ENCODE data around the gene TCAF1.

Gene TCAF1

DNA sequence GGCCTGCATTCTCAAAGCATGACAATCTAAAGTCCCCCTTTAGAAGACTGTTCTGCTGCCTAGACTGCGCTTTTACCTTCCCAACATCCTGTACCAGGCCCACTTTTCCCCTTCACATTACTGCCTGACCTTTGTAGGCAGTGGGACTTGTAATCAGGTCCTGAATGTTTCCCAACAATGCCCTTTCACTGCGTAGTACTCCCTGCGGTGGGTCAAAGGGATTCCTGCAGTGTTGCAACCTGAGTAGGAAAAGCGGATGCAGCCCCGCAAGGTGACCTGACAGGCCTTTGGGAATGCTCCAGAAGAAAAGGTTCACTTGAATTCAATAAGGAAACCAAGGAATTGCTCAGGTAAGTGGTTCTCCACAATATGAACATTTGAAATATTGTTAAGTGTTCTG, 4.9 kb upstream of the TCAF1 start:
- no peak overlapping the region for H3K4me3 Mint-ChIP-seq
- DNase-seq: no peak
- H3K9me3 Mint-ChIP-seq: peaks cover 3% of the 10 kb centered on the region
- peaks cover 37% of the 10 kb centered on the region for H3K4me1 Mint-ChIP-seq
- TF ChIP-seq, protein P1, sequence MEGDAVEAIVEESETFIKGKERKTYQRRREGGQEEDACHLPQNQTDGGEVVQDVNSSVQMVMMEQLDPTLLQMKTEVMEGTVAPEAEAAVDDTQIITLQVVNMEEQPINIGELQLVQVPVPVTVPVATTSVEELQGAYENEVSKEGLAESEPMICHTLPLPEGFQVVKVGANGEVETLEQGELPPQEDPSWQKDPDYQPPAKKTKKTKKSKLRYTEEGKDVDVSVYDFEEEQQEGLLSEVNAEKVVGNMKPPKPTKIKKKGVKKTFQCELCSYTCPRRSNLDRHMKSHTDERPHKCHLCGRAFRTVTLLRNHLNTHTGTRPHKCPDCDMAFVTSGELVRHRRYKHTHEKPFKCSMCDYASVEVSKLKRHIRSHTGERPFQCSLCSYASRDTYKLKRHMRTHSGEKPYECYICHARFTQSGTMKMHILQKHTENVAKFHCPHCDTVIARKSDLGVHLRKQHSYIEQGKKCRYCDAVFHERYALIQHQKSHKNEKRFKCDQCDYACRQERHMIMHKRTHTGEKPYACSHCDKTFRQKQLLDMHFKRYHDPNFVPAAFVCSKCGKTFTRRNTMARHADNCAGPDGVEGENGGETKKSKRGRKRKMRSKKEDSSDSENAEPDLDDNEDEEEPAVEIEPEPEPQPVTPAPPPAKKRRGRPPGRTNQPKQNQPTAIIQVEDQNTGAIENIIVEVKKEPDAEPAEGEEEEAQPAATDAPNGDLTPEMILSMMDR (IDR thresholded peaks at IDR 0.05): no peak
- H3K27ac Mint-ChIP-seq: no peak overlapping the region
- no peaks in the 10 kb centered on the region for H3K36me3 Mint-ChIP-seq (ENCODE audit: low read depth)
- peaks cover 10% of the 10 kb centered on the region for H3K27me3 Mint-ChIP-seq (ENCODE audit: low read depth, poor library complexity)

DNA sequence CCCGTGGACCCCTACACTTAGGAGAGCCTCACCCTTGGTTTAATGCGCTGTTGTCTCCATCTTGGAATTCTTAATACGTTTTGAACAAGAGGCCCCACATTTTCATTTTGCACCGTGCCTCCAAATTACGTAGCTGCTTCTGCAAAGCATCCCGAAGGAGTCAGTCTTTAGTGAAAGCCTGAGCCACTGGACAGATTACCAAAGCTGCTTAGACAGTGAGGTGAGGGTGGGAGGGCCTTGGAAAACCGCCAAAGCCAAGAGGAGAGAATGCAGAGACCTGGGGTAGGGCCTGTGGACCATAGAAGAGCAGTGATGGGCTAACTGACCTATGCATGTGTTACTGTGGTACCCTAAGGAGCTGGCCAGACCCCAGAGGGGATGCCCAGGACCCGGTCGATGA, 4.2 kb upstream of the TCAF1 start:
- Mint-ChIP-seq H3K9me3 (peaks cover 3% of the 10 kb centered on the region), H3K4me3 (no peak overlapping the region), H3K27me3 (ENCODE audit: low read depth, poor library complexity) (peaks cover 10% of the 10 kb centered on the region), H3K36me3 (ENCODE audit: low read depth) (no peaks in the 10 kb centered on the region), H3K27ac (no peak overlapping the region), H3K4me1 (peaks cover 40% of the 10 kb centered on the region)
- TF ChIP-seq, protein P1 (IDR thresholded peaks at IDR 0.05): no peak
- no peak for DNase-seq

DNA sequence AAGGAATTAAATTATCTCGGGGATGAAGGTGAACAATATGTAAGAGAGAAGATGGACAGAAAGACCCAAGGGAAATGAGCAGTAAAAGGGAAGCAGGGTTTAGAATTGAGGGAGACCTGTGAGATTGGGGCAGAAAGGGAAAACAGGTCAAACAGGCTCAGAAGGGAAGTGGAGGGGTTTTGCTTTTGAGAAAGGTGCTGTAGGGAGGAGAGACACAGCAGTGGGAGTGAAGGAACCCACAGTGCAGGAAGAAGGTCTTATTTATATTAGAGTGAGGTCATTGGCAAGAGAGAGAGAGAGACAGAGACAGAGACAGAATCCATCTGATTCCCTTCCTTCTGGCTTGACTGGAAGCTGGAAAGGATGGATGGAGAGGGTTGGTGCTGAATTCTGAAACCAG, 3.5 kb upstream of the TCAF1 start:
- peaks cover 3% of the 10 kb centered on the region for H3K9me3 Mint-ChIP-seq

DNA sequence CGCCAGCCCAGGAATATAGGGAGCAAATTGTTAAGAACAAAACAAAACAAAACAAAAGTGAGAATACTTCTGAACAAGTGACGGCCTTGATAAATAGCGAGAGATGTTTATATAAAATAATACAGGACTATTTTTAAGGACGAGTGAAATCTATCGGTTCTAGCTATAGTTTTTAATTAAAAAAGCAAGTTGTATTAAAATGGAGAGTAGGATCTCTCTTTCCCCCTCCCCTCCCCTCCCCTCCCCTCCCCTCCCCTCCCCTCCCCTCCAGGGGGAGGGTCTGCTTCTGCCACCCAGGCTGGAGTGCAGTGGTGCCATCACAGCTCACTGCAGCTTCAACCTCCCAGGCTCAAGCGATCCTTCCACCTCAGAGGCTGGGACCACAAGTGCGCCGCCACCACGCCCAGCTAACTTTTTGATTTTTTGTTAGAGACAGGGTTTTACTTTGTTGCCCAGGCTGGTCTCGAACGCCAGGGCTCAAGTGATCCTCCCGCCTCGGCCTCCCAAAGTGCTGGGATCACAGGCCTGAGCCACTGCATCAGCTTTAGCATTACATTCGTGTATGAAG, 440 bp upstream of the TCAF1 start:
- H3K9me3 Mint-ChIP-seq: peaks cover 10% of the 10 kb centered on the region
- peaks cover 22% of the 10 kb centered on the region for H3K36me3 Mint-ChIP-seq (ENCODE audit: low read depth)
- peaks cover 51% of the 10 kb centered on the region for H3K4me1 Mint-ChIP-seq

More for the DNA sequence above, 3.5 kb upstream of the TCAF1 start:
- Mint-ChIP-seq H3K27me3 (ENCODE audit: low read depth, poor library complexity) (peaks cover 10% of the 10 kb centered on the region), H3K27ac (peak overlapping the region; percentile 82), H3K36me3 (ENCODE audit: low read depth) (no peaks in the 10 kb centered on the region), H3K4me3 (peak overlapping the region; percentile 3), H3K4me1 (peaks cover 46% of the 10 kb centered on the region)
- TF ChIP-seq, protein P1 (IDR thresholded peaks at IDR 0.05): no peak
- no peak for DNase-seq

DNA sequence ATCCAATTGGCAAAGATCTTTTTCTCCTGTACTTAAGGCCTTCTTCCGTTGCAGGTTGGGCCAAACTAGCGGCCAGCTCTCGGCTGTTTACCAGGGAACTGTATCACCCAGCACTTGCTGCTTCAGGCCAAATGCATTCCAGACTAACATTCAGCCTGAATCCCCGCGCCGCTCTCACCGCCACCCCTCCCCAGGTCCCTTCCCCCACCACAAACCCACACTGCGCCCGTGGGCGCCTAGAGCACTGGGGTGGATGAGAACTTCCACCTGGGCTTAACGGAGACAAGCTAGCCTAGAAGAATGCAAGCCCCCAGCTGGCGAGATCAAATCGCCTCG, 676 bp downstream of the TCAF1 start:
- Mint-ChIP-seq H3K4me3 (peak overlapping the region; percentile 99), H3K4me1 (peaks cover 51% of the 10 kb centered on the region), H3K9me3 (peaks cover 10% of the 10 kb centered on the region), H3K27me3 (ENCODE audit: low read depth, poor library complexity) (peaks cover 5% of the 10 kb centered on the region), H3K36me3 (ENCODE audit: low read depth) (peaks cover 24% of the 10 kb centered on the region), H3K27ac (peak overlapping the region; percentile 97)
- TF ChIP-seq, protein P1 (IDR thresholded peaks at IDR 0.05): no peak
- DNase-seq: peak; percentile 44

More for the DNA sequence above, 440 bp upstream of the TCAF1 start:
- peak overlapping the region; percentile 90 for H3K27ac Mint-ChIP-seq
- DNase-seq: no peak
- peaks cover 10% of the 10 kb centered on the region for H3K27me3 Mint-ChIP-seq (ENCODE audit: low read depth, poor library complexity)
- H3K4me3 Mint-ChIP-seq: peak overlapping the region; percentile 99
- TF ChIP-seq, protein P1 (IDR thresholded peaks at IDR 0.05): no peak

DNA sequence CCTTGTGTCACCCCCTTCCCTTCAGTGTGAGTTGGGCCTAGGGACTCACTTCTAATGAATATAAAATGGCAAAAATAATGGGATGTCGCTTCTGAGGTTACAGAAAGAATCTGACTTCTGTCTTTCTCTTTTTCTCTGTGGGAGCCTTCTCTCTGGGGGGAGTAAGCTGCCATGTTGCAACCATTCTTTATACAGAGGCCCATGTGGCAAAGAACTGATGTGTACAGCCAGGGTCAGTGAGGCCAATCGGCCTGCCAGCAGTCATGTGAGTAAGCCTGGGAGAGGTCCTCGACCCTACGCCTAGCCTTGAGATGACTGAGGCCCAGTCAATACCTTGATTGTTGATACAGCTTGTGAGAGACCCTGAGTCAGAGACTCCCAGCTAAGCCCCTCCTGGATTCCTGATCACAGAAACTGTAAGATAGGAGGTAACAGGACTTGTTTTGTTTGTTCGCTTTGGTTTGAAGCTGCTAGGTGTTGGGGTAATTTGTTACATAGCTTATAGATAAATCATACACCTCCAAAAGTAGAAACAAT, 1.7 kb downstream of the TCAF1 start:
- peaks cover 10% of the 10 kb centered on the region for H3K9me3 Mint-ChIP-seq
- H3K27ac Mint-ChIP-seq: peak overlapping the region; percentile 97
- DNase-seq: no peak

More for the DNA sequence above, 1.7 kb downstream of the TCAF1 start:
- TF ChIP-seq, protein P1 (IDR thresholded peaks at IDR 0.05): no peak
- Mint-ChIP-seq H3K36me3 (ENCODE audit: low read depth) (peaks cover 28% of the 10 kb centered on the region), H3K4me3 (peak overlapping the region; percentile 99), H3K4me1 (peaks cover 43% of the 10 kb centered on the region), H3K27me3 (ENCODE audit: low read depth, poor library complexity) (peaks cover 5% of the 10 kb centered on the region)

Data from nephron progenitor cell (in vitro differentiated cells).